ENCODE results near the gene THEMIS. TPM values are rescaled to one million over a fixed set of nuclear protein-coding genes. Genes with fewer than 3 reads are reported as not detected.

THEMIS gene
- total RNA-seq, 2 donors from 2014 or later: not detected

DNA sequence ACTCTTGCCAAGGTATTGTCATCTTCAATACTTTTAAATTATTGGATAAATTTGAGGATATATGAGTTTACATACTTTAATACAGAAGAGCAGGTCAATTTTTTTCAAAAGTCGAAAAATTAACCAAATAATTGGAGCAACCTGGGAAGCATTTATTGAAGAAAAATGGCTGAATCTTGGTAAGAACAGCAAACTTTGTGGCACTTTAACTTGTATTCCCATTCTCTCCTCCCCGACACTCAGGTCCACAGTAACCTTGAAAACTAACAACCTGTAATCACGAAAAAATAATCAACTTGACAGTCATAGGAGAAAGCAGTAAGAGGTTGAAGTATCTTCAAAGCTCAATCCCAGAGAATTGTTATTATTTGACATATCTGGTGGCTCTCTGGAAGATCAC, 55.6 kb downstream of the THEMIS start:
- no peak for DNase-seq

DNA sequence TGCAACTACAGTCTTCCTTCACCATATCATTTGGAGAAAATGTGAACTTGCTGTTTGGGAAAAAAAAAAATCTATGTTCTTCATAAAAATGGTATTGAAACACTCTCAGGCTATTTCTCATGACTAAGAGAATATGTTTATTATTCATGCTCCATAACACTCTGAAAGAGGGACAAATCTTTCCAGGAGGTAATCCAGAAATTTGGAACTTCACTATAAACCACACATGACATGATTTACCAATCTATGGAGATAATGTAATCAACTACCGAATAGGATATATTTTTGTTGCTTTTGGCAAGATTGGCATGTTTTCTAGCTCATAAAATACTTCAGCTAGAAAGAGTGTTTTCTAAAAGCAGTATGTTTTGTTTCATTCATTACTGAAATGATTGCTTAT, 56.3 kb downstream of the THEMIS start:
- no peaks in the 10 kb centered on the region for H3K9me3 Mint-ChIP-seq
- no peaks in the 10 kb centered on the region for H3K4me1 ChIP-seq (ENCODE audit: control insufficient read depth, insufficient read depth, low read length)
- no peak overlapping the region for H3K27ac Mint-ChIP-seq
- TF ChIP-seq, protein P1, sequence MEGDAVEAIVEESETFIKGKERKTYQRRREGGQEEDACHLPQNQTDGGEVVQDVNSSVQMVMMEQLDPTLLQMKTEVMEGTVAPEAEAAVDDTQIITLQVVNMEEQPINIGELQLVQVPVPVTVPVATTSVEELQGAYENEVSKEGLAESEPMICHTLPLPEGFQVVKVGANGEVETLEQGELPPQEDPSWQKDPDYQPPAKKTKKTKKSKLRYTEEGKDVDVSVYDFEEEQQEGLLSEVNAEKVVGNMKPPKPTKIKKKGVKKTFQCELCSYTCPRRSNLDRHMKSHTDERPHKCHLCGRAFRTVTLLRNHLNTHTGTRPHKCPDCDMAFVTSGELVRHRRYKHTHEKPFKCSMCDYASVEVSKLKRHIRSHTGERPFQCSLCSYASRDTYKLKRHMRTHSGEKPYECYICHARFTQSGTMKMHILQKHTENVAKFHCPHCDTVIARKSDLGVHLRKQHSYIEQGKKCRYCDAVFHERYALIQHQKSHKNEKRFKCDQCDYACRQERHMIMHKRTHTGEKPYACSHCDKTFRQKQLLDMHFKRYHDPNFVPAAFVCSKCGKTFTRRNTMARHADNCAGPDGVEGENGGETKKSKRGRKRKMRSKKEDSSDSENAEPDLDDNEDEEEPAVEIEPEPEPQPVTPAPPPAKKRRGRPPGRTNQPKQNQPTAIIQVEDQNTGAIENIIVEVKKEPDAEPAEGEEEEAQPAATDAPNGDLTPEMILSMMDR (conservative IDR thresholded peaks at IDR 0.05): no peak
- no peak overlapping the region for H3K4me3 ChIP-seq (ENCODE audit: low read length)
- no peaks in the 10 kb centered on the region for H3K27me3 ChIP-seq (ENCODE audit: control insufficient read depth, insufficient read depth, low read length, poor library complexity, severe bottlenecking)
- no peak overlapping the region for H3K4me3 Mint-ChIP-seq
- no peak overlapping the region for H3K9ac ChIP-seq (ENCODE audit: extremely low read depth, low read length, poor library complexity, severe bottlenecking)
- H3K27me3 Mint-ChIP-seq (ENCODE audit: insufficient read depth): no peaks in the 10 kb centered on the region
- no peak overlapping the region for H3K27ac ChIP-seq (ENCODE audit: low read depth, low read length)
- DNase-seq: no peak
- H3K36me3 Mint-ChIP-seq (ENCODE audit: low read depth): no peaks in the 10 kb centered on the region
- H3K36me3 ChIP-seq (ENCODE audit: control insufficient read depth, insufficient read depth, low read length): no peaks in the 10 kb centered on the region
- H3K9me3 ChIP-seq (ENCODE audit: control insufficient read depth, low read length): no peaks in the 10 kb centered on the region
- whole genome bisulfite sequencing, 2 experiments (ENCODE audit: insufficient coverage in 1 of 2, insufficient read length in 1 of 2): 91% methylated on average over 1 of the region's 1 CpG; no CpG with 5 or more reads in 1 of the 2 experiments
- H3K4me1 Mint-ChIP-seq: peaks cover 4% of the 10 kb centered on the region

More for the DNA sequence above, 55.6 kb downstream of the THEMIS start:
- H3K27ac ChIP-seq (ENCODE audit: low read depth, low read length): no peak overlapping the region
- no peaks in the 10 kb centered on the region for H3K9me3 Mint-ChIP-seq
- no peaks in the 10 kb centered on the region for H3K36me3 ChIP-seq (ENCODE audit: control insufficient read depth, insufficient read depth, low read length)
- H3K4me3 ChIP-seq (ENCODE audit: low read length): no peak overlapping the region
- no peak overlapping the region for H3K4me3 Mint-ChIP-seq
- H3K27ac Mint-ChIP-seq: no peak overlapping the region
- TF ChIP-seq, protein P1 (conservative IDR thresholded peaks at IDR 0.05): no peak
- no peaks in the 10 kb centered on the region for H3K27me3 ChIP-seq (ENCODE audit: control insufficient read depth, insufficient read depth, low read length, poor library complexity, severe bottlenecking)
- H3K27me3 Mint-ChIP-seq (ENCODE audit: insufficient read depth): no peaks in the 10 kb centered on the region
- H3K36me3 Mint-ChIP-seq (ENCODE audit: low read depth): no peaks in the 10 kb centered on the region
- WGBS, 2 experiments (ENCODE audit: insufficient coverage in 1 of 2, insufficient read length in 1 of 2): 86 to 88% methylated on average over 2 to 3 of the region's 3 CpGs
- no peaks in the 10 kb centered on the region for H3K4me1 ChIP-seq (ENCODE audit: control insufficient read depth, insufficient read depth, low read length)
- no peak overlapping the region for H3K9ac ChIP-seq (ENCODE audit: extremely low read depth, low read length, poor library complexity, severe bottlenecking)
- no peaks in the 10 kb centered on the region for H3K9me3 ChIP-seq (ENCODE audit: control insufficient read depth, low read length)
- H3K4me1 Mint-ChIP-seq: peaks cover 4% of the 10 kb centered on the region

DNA sequence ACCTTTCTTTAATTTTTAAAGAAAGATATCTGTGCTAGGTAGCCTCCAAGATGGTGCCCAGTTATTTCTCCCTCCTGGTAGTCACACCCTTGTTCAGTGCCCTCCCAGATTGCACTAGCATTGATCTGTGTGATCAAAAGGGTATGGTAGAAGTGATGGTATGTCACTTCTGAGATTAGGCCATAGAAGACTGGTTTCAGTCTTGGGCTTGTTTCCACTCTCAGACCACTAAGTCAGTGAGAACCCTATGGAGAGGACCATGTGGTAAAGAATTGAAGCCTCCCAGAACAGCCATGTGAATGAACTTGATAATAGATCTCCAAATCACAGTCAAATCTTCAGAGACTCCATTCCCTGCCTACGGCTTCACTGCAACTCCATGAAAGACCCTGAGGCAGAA, 57.3 kb downstream of the THEMIS start:
- no peaks in the 10 kb centered on the region for H3K36me3 ChIP-seq (ENCODE audit: control insufficient read depth, insufficient read depth, low read length)
- Mint-ChIP-seq H3K36me3 (ENCODE audit: low read depth) (no peaks in the 10 kb centered on the region), H3K4me3 (no peak overlapping the region), H3K4me1 (peaks cover 4% of the 10 kb centered on the region), H3K9me3 (no peaks in the 10 kb centered on the region), H3K27me3 (ENCODE audit: insufficient read depth) (no peaks in the 10 kb centered on the region), H3K27ac (no peak overlapping the region)
- no peaks in the 10 kb centered on the region for H3K27me3 ChIP-seq (ENCODE audit: control insufficient read depth, insufficient read depth, low read length, poor library complexity, severe bottlenecking)
- H3K4me1 ChIP-seq (ENCODE audit: control insufficient read depth, insufficient read depth, low read length): no peaks in the 10 kb centered on the region
- H3K27ac ChIP-seq (ENCODE audit: low read depth, low read length): no peak overlapping the region
- H3K4me3 ChIP-seq (ENCODE audit: low read length): no peak overlapping the region
- no peak overlapping the region for H3K9ac ChIP-seq (ENCODE audit: extremely low read depth, low read length, poor library complexity, severe bottlenecking)
- H3K9me3 ChIP-seq (ENCODE audit: control insufficient read depth, low read length): no peaks in the 10 kb centered on the region
- no peak for DNase-seq
- TF ChIP-seq, protein P1 (conservative IDR thresholded peaks at IDR 0.05): no peak
- 91% methylated on average over 1 of the region's 1 CpG; no CpG with 5 or more reads in 1 of the 2 experiments for WGBS, 2 experiments (ENCODE audit: insufficient coverage in 1 of 2, insufficient read length in 1 of 2)
